A549 (cell line): ENCODE measurements around the gene ACAD10.

Experiments used
- EP300 ChIP-seq, 2 experiments: fragments of >200 bp; sonication (Bioruptor Twin); formaldehyde crosslinking; IDR thresholded peaks; 2 replicates in 1 of 2; 3 replicates in 1 of 2; pipeline ENCODE4 v1.6.1; 2016 to 2017
- HDAC2 ChIP-seq: fragments of 200-600 bp; sonication (generic); IDR thresholded peaks from 2 replicates; pipeline ENCODE4 v1.6.1; 2016
- MAZ ChIP-seq: fragments of 150-350 bp; IDR thresholded peaks from 2 replicates; pipeline ENCODE4 v1.6.1; 2014; ENCODE audit warnings: antibody characterized with exemption, low read depth, low read length, borderline replicate concordance
- MYC ChIP-seq: IDR thresholded peaks from 2 replicates; pipeline ENCODE4 v1.6.1; 2012; ENCODE audit warnings: mild to moderate bottlenecking, inconsistent platforms, low read length, improper control_type of control experiment, borderline replicate concordance
- NFE2L2 ChIP-seq: fragments of 150-350 bp; conservative IDR thresholded peaks from 2 replicates; pipeline ENCODE4 v1.6.1; 2014; ENCODE audit warnings: low read length
- POLR2A ChIP-seq: IDR thresholded peaks from 2 replicates; pipeline ENCODE4 v1.6.1; 2012; ENCODE audit warnings: mild to moderate bottlenecking, low read length
- RAD21 ChIP-seq, 2 experiments: fragments of >200 bp in 1 of 2; sonication (Bioruptor Twin) in 1 of 2; formaldehyde crosslinking in 1 of 2; IDR thresholded peaks in 1 of 2; conservative IDR thresholded peaks in 1 of 2; 2 replicates in 1 of 2; 3 replicates in 1 of 2; pipeline ENCODE4 v1.6.1; 2012 to 2018; ENCODE audit warnings: inconsistent platforms in 1 of 2
- USF2 ChIP-seq: fragments of 450-650 bp; IDR thresholded peaks from 2 replicates; pipeline ENCODE4 v1.6.1; 2014; ENCODE audit warnings: antibody characterized with exemption
- ZSCAN20 ChIP-seq: fragments of 250-450 bp; sonication (Bioruptor Pico); IDR thresholded peaks from 2 replicates; pipeline ENCODE4 v1.8.0; 2022; ENCODE audit warnings: mild to moderate bottlenecking, moderate library complexity
- TF ChIP-seq, protein P1 (sequence below): fragments of >200 bp; sonication (Bioruptor Twin); formaldehyde crosslinking; IDR thresholded peaks from 3 replicates; pipeline ENCODE4 v1.5.1; 2016
- TF ChIP-seq, protein P2 (sequence below): fragments of 250-450 bp; sonication (Bioruptor Pico); IDR thresholded peaks from 2 replicates; pipeline ENCODE4 v1.5.0; 2021; ENCODE audit warnings: mild to moderate bottlenecking, moderate library complexity, borderline replicate concordance

DNA sequence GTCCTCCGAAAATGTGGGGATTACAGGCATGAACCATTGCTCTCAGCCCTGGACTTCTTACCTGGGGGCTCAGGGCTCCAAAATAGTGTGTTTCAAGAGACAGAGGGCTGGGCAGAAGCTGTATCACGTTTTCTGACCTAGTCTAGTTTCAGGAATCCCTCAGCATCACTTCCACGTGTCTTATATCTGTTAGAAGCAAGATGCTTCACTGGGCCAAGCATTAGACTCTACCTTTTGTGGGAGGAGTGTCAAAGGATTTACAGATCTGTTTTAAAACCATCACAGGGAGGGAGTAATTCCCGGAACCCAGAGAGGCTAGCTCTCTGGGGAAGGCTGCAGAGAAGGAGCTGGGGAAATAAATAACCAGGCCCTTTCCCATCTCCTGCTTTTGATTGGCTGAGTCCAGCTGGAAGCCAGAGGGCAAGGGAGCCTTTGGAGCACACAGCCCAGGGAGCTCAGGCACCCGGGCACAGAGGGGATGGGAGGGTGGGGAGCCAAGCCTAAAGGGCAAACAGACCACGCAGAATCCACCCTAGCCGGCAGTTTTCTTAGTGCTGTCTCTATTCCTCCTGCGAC lies 47.6 kb downstream of the ACAD10 start:
- TF ChIP-seq USF2 (no peak), POLR2A (no peak), MAZ (no peak), MYC (no peak), HDAC2 (no peak), RAD21 (conservative IDR thresholded peaks at IDR 0.05 in 1 of 2, IDR thresholded peaks at IDR 0.05 in 1 of 2) (no peak), NFE2L2 (no peak), EP300 (IDR thresholded peaks at IDR 0.05) (no peak), ZSCAN20 (CRISPR knock-in tag) (no peak)
- TF ChIP-seq, protein P1, sequence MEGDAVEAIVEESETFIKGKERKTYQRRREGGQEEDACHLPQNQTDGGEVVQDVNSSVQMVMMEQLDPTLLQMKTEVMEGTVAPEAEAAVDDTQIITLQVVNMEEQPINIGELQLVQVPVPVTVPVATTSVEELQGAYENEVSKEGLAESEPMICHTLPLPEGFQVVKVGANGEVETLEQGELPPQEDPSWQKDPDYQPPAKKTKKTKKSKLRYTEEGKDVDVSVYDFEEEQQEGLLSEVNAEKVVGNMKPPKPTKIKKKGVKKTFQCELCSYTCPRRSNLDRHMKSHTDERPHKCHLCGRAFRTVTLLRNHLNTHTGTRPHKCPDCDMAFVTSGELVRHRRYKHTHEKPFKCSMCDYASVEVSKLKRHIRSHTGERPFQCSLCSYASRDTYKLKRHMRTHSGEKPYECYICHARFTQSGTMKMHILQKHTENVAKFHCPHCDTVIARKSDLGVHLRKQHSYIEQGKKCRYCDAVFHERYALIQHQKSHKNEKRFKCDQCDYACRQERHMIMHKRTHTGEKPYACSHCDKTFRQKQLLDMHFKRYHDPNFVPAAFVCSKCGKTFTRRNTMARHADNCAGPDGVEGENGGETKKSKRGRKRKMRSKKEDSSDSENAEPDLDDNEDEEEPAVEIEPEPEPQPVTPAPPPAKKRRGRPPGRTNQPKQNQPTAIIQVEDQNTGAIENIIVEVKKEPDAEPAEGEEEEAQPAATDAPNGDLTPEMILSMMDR = no peak
- TF ChIP-seq, protein P2, sequence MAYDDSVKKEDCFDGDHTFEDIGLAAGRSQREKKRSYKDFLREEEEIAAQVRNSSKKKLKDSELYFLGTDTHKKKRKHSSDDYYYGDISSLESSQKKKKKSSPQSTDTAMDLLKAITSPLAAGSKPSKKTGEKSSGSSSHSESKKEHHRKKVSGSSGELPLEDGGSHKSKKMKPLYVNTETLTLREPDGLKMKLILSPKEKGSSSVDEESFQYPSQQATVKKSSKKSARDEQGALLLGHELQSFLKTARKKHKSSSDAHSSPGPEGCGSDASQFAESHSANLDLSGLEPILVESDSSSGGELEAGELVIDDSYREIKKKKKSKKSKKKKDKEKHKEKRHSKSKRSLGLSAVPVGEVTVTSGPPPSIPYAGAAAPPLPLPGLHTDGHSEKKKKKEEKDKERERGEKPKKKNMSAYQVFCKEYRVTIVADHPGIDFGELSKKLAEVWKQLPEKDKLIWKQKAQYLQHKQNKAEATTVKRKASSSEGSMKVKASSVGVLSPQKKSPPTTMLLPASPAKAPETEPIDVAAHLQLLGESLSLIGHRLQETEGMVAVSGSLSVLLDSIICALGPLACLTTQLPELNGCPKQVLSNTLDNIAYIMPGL (CRISPR knock-in tag) = no peak
